ENCODE measurements around the gene COL10A1.

Gene COL10A1

GRCh38 chr6:116126032-116126431, at the start of gene COL10A1:
Gene COL10A1, minus strand, starts transcription at chr6:116126132. Its CDS starts 640 bp downstream, at chr6:116125492.
- DNase-seq (no peak), ATAC-seq (no peak)

DNA sequence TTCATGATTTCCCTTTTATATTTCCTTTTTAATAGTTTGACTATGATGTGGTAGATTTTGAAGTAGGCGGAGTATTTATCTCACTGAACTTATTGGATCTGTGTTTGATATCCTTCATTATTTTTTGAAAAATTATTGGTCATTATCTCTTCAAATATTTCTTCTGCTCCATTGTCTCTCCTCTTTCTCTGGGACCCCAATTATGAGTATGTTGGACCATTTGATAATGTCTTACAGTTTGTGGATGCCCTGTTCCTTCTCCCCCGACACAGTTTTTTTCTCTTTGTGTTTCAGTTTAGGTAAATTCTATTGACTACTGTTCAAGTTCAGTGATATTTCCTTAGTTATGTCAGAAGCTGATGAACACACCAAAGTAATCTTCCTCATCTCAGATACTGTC, 49.4 kb upstream of the COL10A1 start:
- no peak for ATAC-seq
- no peak for DNase-seq

DNA sequence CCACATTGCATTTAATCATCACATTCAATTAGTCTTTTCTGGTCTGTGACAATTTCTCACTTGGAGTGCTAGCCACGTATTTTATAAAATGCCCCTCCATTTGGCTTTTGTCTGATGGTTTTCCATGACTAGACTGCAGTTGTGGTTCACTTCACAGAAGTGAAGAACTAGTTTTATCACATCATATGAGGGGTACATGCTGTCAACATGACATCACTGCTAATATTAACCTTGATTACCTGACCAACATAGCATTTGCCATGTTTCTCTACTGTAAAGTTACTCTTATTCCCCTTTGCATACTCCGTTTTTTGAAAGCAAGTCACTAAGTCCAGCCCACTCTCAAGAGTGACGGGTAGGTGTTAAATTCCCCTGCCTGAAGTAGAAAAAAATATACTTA, 48.0 kb upstream of the COL10A1 start:
- ATAC-seq: no peak

DNA sequence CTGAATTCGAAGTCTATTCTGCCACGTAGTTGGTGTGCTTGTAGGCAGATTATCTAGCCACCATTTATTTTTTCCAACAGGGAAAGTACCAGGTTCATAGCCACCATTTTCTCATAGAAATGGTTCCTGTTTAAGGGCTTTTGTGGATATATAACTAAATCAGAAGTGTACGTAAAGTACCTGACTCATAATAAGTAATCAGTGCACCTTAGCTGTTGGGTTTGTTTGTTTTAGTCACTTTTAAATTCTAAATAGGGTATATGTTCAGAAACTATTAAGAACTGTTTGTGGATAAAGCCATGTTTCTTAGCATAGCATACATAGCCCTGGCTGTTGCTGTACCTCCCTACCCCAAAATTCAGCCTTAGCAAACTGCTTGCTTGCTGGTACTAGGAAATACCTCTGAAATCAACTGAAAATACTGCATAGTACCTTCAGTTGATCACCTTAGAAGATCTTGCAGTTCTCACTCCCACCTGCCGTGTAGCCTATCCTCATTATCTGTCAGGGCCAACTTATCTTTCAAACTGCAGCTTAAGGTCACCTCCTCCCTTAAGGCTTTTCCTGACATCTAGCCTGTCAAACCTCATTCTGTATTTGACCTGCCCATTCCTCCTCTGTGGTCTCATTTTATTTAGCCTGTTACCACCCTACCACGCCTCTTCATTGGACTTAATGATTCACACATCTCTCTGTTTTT, 44.6 kb upstream of the COL10A1 start:
- DNase-seq: no peak
- ATAC-seq: no peak

More for the DNA sequence above, 48.0 kb upstream of the COL10A1 start:
- no peak for DNase-seq

DNA sequence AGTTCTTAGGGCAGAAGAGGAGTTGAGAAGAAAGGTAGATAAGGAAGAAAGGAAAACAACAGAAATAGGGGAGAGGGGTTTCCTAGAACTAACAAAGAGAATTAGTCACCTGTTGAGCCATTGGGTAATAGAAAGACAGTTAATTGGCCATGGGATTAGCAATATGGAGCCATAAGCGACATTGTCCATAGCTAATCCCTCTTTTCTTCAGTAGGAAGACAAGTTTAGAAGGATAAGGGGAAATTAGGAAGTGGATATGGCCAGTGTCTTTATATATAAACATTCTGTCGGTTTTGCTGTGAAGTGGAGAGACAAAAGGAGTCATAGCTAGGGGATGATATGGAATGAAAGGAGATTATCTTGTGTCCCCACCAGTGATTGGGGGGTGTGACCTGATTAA, 43.9 kb upstream of the COL10A1 start:
- ATAC-seq (no peak), DNase-seq (no peak)

GRCh38 chr6:116168148-116168547, 42.2 kb upstream of the COL10A1 start:
- ATAC-seq: no peak

DNA sequence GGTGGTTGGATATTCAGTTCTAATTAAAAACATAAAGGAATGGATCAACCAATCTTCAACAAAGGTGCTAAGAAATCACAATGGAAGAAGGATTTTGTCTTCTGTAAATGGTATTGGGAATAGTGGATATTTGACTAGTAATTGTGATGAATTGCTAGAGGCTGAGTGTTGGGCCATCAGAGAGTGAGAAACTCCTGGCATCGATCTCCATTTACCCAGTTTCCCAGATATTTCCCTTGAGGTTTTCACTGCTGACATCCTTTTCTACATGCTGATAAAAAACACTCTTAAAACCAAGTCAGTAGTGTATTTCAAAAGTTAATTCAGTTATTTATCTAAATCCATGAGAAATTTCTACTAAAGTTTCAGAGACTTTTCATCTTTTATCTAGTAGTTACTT, 40.4 kb upstream of the COL10A1 start:
- ATAC-seq (no peak), DNase-seq (no peak)

More at GRCh38 chr6:116168148-116168547, 42.2 kb upstream of the COL10A1 start:
- DNase-seq: no peak

DNA sequence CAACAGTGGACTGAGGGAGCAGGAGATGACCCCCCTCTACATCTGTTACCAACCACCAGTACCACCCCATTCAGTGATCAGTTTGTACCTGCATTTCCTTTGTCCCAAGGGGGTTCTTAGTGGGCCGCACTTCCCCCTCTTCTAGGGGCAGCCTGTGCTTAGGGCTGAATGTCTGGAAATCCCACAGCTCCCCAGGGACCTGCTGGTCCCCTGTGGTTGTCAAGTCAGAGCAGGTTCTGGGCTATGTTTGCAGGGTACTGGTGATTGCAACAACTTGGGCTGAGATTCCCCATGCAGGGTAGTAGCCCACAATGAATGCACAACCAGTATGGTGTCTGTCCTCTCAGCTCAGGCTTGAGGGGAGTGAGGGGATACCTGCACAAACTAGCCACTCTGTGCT, 39.7 kb upstream of the COL10A1 start:
- no peak for DNase-seq
- ATAC-seq: no peak

GRCh38 chr6:116159782-116160524, 34.0 kb upstream of the COL10A1 start:
- DNase-seq (no peak), ATAC-seq (no peak)

GRCh38 chr6:116158641-116159040, 32.7 kb upstream of the COL10A1 start:
- DNase-seq (no peak), ATAC-seq (no peak)

GRCh38 chr6:116157391-116157790, 31.5 kb upstream of the COL10A1 start:
- no peak for DNase-seq
- ATAC-seq: no peak

GRCh38 chr6:116156405-116157326, 30.7 kb upstream of the COL10A1 start:
- no peak for ATAC-seq
- no peak for DNase-seq

- no peak for DNase-seq
- no peak for ATAC-seq
These were observed 29.0 kb upstream of the COL10A1 start for GRCh38 chr6:116154887-116155286.

DNA sequence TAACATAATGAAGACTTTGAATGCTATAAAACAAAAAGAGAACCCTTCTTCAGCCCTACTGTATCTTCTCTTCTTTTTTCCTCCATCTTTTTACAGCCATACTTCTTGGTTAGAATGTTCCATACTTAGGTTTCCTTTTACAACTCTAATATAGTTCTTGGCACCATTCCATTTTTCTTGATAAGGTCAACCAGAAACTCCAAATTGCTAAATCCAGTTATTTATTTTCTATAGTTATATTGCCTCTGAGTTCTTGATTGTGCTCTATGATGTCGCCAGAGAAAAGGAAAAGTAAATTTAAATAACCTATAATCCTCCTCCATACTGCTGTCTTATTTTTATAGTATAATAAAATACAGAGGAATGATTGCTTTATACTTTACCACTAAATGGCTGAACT, 26.7 kb upstream of the COL10A1 start:
- no peak for DNase-seq
- no peak for ATAC-seq

DNA sequence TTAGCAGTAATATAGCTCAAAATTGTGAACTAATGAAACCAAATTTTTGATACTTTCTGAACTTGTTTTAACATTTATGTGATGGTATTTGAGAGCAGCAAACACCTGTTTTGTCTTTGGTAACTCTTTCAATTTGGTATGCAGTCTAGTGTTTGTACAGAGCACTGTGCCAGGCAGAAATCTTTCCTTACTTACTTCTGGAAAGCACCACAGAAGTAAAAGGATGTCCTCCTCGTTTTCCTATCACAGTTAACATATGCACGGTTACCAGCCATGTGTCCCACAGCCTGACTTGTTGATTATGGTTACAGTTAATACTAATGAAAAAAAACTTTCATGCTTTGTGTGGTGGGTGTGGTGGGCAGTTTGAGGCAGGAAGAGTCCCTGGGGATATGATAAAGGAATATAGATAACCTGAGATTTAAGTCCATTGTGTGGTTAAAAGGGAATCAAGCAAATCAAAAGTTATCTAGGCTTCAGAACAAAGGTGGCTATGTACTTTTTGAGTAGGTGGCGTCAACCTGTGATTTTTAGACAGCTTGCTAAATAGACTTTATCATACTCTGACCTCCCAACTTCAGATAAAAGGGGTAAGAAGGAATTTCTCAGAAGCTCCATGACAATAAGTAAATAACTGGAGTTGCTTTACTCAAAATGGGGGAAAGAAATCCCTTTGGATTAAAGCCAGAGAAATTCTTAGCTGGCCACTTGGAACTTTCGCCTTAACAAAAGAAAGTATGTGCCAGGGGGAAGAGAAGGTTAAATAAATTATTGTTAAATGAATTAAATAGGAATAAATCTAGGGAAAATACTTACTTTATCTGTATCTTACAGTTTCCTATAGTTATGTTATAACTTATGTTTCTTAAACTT, 20.1 kb upstream of the COL10A1 start:
- ATAC-seq (no peak), DNase-seq (no peak)

DNA sequence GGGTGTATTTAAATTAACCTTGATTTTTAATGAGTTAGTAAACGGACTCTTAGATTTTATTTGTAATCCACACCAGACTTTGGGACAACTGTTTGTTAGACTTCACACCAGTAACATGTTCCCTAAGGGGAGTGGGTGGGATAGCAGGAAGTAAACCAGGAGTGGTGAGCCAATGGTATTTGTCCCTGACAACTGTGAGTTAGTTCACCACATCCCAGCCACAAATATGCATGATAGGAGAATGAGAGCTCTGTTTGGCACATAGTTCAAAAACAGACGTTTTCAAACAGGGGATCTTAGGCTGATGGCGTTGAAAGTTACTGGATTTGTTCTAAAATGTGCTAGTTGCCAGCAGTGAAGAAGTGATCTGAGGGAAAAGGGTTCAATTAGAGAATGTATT, 18.7 kb upstream of the COL10A1 start:
- no peak for ATAC-seq
- DNase-seq: no peak

GRCh38 chr6:116139917-116140316, 14.0 kb upstream of the COL10A1 start:
- no peak for DNase-seq
- ATAC-seq: no peak

- DNase-seq (peak; percentile 17), ATAC-seq (peak; percentile 76)
These were observed 11.0 kb upstream of the COL10A1 start for GRCh38 chr6:116136933-116137340.

GRCh38 chr6:116136373-116136772, 10.4 kb upstream of the COL10A1 start:
- DNase-seq (no peak), ATAC-seq (no peak)

GRCh38 chr6:116133453-116133852, 7.5 kb upstream of the COL10A1 start:
- DNase-seq (no peak), ATAC-seq (no peak)

- no peak for ATAC-seq
These were observed 2.0 kb upstream of the COL10A1 start for GRCh38 chr6:116127771-116128493.

More at GRCh38 chr6:116127771-116128493, 2.0 kb upstream of the COL10A1 start:
- DNase-seq: no peak

Data from stimulated activated naive CD8-positive, alpha-beta T cell treated with anti-CD3 and anti-CD28 coated beads, Interleukin-15, Interleukin-2, amounts not matched to agents 100 U/mL and 50 U/mL, for 24 hours (primary cell).